WERI-Rb-1 (cell line): ENCODE data around the gene SYT8.

Experiments
- DNase-seq: peaks from one replicate; pipeline ENCODE4 v3.0.0-alpha.2; 2020
- H3K27ac ChIP-seq: fragments of 250-450 bp; sonication (Bioruptor Pico); 2 replicates; pipeline ENCODE4 v1.5.1; 2020; ENCODE audit warnings: mild to moderate bottlenecking, moderate library complexity
- H3K27me3 ChIP-seq: fragments of 250-450 bp; sonication (Bioruptor Pico); 2 replicates; pipeline ENCODE4 v1.5.1; 2021; ENCODE audit warnings: mild to moderate bottlenecking, low read depth, moderate library complexity; ENCODE audit not compliant: insufficient read depth, severe bottlenecking
- H3K36me3 ChIP-seq: fragments of 250-450 bp; sonication (Bioruptor Pico); 2 replicates; pipeline ENCODE4 v1.5.1; 2020; ENCODE audit warnings: mild to moderate bottlenecking, moderate library complexity
- H3K4me3 ChIP-seq: 2 replicates; pipeline ENCODE4 v1.5.1; 2011; ENCODE audit warnings: low read depth, mild to moderate bottlenecking, control low read depth, low read length
- H3K9me3 ChIP-seq: fragments of 250-450 bp; sonication (Bioruptor Pico); 2 replicates; pipeline ENCODE4 v1.5.1; 2021; ENCODE audit warnings: mild to moderate bottlenecking, moderate library complexity; ENCODE audit not compliant: severe bottlenecking
- TF ChIP-seq, protein P1 (sequence below): IDR thresholded peaks from 2 replicates; pipeline ENCODE4 v1.5.1; 2011; ENCODE audit warnings: low read depth, mild to moderate bottlenecking, control low read depth, inconsistent platforms, low read length

The SYT8 gene

DNA sequence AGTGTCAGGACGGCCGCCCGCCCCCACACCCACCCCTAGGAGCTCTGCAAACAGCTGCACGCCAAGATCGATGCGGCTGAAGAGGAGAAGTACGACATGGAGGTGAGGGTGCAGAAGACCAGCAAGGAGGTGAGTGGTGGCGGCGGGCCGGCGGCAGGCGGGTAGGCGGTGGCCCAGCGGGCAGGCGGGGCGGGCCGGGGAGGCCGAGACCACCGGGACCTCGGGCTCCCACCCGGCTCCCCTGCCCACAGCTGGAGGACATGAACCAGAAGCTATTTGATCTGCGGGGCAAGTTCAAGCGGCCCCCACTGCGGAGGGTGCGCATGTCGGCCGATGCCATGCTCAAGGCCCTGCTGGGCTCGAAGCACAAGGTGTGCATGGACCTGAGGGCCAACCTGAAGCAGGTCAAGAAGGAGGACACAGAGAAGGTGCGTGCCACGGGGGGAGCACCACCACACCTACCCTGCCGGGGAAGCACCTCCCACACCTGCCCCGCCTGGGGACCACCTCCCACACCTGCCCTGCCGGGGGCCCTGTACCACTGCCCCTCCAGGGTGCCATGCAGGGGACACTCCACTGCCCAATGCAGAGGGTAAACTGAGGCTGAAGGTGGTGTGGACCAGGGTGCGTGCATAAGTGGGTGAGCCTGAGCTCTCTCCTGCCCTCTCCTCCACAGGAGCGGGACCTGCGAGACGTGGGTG is 6.1 kb downstream of the SYT8 start:
- TF ChIP-seq, protein P1, sequence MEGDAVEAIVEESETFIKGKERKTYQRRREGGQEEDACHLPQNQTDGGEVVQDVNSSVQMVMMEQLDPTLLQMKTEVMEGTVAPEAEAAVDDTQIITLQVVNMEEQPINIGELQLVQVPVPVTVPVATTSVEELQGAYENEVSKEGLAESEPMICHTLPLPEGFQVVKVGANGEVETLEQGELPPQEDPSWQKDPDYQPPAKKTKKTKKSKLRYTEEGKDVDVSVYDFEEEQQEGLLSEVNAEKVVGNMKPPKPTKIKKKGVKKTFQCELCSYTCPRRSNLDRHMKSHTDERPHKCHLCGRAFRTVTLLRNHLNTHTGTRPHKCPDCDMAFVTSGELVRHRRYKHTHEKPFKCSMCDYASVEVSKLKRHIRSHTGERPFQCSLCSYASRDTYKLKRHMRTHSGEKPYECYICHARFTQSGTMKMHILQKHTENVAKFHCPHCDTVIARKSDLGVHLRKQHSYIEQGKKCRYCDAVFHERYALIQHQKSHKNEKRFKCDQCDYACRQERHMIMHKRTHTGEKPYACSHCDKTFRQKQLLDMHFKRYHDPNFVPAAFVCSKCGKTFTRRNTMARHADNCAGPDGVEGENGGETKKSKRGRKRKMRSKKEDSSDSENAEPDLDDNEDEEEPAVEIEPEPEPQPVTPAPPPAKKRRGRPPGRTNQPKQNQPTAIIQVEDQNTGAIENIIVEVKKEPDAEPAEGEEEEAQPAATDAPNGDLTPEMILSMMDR = no peak
- Histone ChIP-seq H3K27me3 (peaks cover 94% of the 10 kb centered on the region), H3K4me3 (no peak overlapping the region), H3K36me3 (no peaks in the 10 kb centered on the region), H3K9me3 (no peaks in the 10 kb centered on the region), H3K27ac (no peak overlapping the region)
- DNase-seq = no peak

DNA sequence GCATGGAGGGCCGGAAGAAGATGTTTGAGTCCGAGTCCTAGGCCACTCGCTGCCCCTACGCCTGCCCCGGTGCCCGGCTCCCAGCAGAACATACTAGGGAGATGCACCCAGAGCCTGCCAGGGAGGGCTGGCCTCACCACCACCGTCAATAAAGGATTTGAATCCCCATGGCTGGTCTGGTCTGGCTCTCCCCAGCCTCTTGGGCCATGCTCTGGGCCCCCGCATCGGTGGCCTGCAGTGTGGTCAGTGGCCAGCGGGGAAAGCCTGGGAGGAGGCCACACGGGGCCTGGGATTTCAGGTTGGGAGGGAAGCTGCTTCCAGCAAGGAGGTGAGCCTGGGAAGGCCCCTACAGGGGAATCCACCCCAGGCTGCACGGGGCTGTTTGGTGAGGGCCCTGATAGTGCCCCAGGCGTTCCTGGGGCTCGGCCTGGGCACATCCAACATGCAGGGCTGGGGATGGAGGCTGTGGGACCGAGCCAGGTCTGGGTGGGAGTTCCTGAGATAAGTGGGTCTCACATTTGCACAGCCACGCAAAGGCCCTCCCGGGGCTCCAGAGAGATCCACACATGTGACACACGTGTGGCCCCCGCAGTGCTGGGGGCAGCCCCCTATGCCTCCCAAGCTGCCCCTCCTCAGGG is 6.8 kb downstream of the SYT8 start:
- H3K9me3 ChIP-seq = no peaks in the 10 kb centered on the region
- no peaks in the 10 kb centered on the region for H3K36me3 ChIP-seq
- H3K4me3 ChIP-seq = no peak overlapping the region
- peaks cover 94% of the 10 kb centered on the region for H3K27me3 ChIP-seq
- TF ChIP-seq, protein P1 = no peak
- DNase-seq = no peak
- H3K27ac ChIP-seq = no peak overlapping the region

DNA sequence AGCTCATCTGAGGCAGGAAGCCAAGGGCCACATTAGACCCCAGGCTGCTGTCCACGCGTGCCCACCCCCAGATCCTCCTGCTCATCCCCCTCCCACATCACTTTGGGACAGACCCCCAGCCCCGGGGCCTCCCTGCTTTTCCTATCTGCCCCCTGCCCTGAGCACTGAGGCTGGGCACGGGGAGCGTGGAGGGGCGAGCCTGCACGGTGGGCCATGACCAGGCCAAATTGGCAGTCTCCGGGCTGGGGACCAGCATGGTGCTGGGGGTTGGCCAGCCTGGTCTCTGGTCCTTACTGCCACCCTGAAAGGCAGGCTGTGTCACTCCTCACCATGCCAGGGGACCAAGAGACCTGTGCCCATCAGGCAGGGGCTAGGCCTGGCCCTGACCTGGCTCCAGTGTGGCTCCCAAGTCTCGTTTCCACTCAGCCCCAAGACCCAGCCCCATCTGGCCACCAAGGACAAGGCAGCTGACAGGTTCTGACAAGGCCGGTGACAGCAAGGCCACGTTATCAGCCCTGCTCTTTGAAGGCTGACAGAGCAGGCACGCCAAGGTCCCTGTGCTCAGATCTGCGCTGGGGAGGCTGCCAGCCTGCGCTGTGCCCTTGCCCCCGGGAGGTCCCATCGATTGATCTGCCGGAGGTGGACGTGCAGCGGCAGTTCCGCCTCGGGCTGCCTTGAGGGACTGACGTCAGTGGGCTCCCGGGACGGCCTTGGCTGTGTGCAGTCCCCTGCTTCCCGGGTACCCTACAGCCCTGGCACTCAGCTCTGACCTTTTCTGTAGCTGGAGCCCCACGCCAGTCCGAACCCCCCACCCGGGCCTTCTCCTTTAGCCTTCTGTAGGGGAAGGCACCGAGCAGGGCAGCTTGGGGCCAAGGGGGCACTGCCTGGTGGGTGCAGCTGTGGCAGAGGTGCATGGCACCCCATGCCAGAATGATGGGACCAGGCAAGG is 7.6 kb downstream of the SYT8 start:
- TF ChIP-seq, protein P1 = no peak
- Histone ChIP-seq H3K36me3 (no peaks in the 10 kb centered on the region), H3K27me3 (peaks cover 94% of the 10 kb centered on the region), H3K4me3 (no peak overlapping the region), H3K27ac (no peak overlapping the region), H3K9me3 (no peaks in the 10 kb centered on the region)
- no peak for DNase-seq

DNA sequence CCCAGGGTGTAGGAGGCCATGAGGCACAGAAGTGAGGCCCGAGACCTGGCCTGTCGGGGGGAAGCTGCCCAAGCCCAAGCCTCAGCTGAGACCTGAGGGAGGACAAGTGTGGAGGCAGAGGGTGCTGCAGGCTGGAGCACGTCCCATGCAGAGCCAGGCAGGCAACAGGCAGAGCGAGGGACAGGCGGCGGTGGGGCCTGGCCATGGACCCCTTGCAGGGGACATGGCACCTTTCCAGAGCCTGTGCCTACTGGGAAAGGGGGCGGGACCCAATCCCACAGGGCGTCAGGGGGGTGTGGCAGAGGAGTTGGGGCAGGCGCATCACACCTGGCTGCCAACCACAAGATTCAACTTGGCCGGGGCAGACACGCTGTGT is 8.3 kb downstream of the SYT8 start:
- no peaks in the 10 kb centered on the region for H3K9me3 ChIP-seq
- H3K27me3 ChIP-seq = peaks cover 94% of the 10 kb centered on the region
- TF ChIP-seq, protein P1 = no peak
- H3K27ac ChIP-seq = no peak overlapping the region
- no peak for DNase-seq
- no peaks in the 10 kb centered on the region for H3K36me3 ChIP-seq
- H3K4me3 ChIP-seq = no peak overlapping the region

DNA sequence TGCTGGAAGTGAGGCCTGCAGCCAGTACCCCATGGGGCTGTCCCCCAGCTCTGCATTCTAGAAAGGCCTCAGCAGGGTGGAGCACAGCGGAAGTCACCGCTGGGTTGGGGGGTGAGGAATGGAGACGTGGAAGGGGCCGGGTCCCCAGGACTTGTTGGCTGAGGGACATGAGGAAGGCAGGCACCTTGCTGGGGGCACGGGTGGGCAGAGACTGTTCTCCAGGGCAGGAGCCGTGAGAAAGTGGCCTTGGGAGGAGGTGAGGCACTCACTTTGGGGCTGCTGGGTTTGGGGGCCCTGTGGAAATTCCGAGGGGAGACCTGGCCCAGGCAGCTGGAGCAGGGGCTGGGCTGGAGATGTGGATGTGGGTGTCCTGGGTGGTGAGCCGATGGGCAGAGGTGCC is 9.0 kb downstream of the SYT8 start:
- TF ChIP-seq, protein P1 = no peak
- Histone ChIP-seq H3K27ac (no peak overlapping the region), H3K36me3 (no peaks in the 10 kb centered on the region), H3K27me3 (peaks cover 94% of the 10 kb centered on the region), H3K4me3 (no peak overlapping the region), H3K9me3 (no peaks in the 10 kb centered on the region)
- no peak for DNase-seq
